K562 (cell line): ENCODE measurements around the gene TELO2. TPM values are rescaled to one million over a fixed set of nuclear protein-coding genes. Genes with fewer than 3 reads are reported as not detected.

Source experiments
- CBFA2T3 ChIP-seq: fragments of 450-650 bp; IDR thresholded peaks from 2 replicates; pipeline ENCODE4 v1.6.1; 2017
- CCNT2 ChIP-seq: IDR thresholded peaks from 2 replicates; pipeline ENCODE4 v1.6.1; 2011; ENCODE audit warnings: borderline replicate concordance, low read depth, mild to moderate bottlenecking, moderate library complexity, mixed read lengths, low read length; ENCODE audit not compliant: insufficient read length; ENCODE audit errors: extremely low read depth
- DDX20 ChIP-seq: fragments of 450-650 bp; IDR thresholded peaks from 2 replicates; pipeline ENCODE4 v1.6.1; 2016; ENCODE audit warnings: missing genetic modification characterization, low read depth, mild to moderate bottlenecking, missing compliant biosample characterization, moderate library complexity
- E2F8 ChIP-seq: fragments of 450-650 bp; IDR thresholded peaks from 2 replicates; pipeline ENCODE4 v1.7.1; 2018; ENCODE audit warnings: mild to moderate bottlenecking, low read depth; ENCODE audit not compliant: partially characterized antibody
- FOSL1 ChIP-seq: fragments of 200-800 bp; sonication (Bioruptor generic); conservative IDR thresholded peaks from 2 replicates; pipeline ENCODE4 v1.6.1; 2016; ENCODE audit warnings: missing genetic modification characterization, missing compliant biosample characterization
- FOXP1 ChIP-seq: sonication (generic); formaldehyde crosslinking; IDR thresholded peaks from 2 replicates; pipeline ENCODE4 v1.8.0; 2022; ENCODE audit warnings: mild to moderate bottlenecking, missing genetic modification reagents
- HBP1 ChIP-seq: fragments of 450-650 bp; formaldehyde crosslinking; IDR thresholded peaks from 2 replicates; pipeline ENCODE4 v1.4.0; 2022; ENCODE audit warnings: missing genetic modification characterization
- HSF4 ChIP-seq: fragments of 250-450 bp; sonication (Bioruptor Pico); IDR thresholded peaks from 2 replicates; pipeline ENCODE4 v2.1.2; 2022; ENCODE audit warnings: mild to moderate bottlenecking, moderate library complexity, borderline replicate concordance
- KLF10 ChIP-seq: fragments of 250-450 bp; sonication (Bioruptor Pico); IDR thresholded peaks from 2 replicates; pipeline ENCODE4 v1.6.1; 2021; ENCODE audit warnings: matching md5 sums
- MCM5 ChIP-seq: fragments of 450-650 bp; IDR thresholded peaks from 2 replicates; pipeline ENCODE4 v1.6.1; 2016; ENCODE audit warnings: low read depth
- MEIS2 ChIP-seq: fragments of 450-650 bp; IDR thresholded peaks from 2 replicates; pipeline ENCODE4 v1.6.1; 2014; ENCODE audit warnings: mild to moderate bottlenecking; ENCODE audit not compliant: partially characterized antibody
- POLR2A ChIP-seq: fragments of 450-650 bp; conservative IDR thresholded peaks from 2 replicates; pipeline ENCODE4 v1.6.1; 2016
- SAFB2 ChIP-seq: fragments of 200-400 bp; formaldehyde crosslinking; IDR thresholded peaks from 2 replicates; pipeline ENCODE4 v1.6.1; 2018; ENCODE audit warnings: borderline replicate concordance, low read length, low read depth, moderate library complexity; ENCODE audit not compliant: severe bottlenecking
- SETDB1 ChIP-seq: IDR thresholded peaks from one replicate; pipeline ENCODE4 v1.6.1; 2012; ENCODE audit warnings: low read length, control low read depth, inconsistent platforms
- TRIM28 ChIP-seq: fragments of 450-650 bp; IDR thresholded peaks from 2 replicates; pipeline ENCODE4 v1.6.1; 2017
- ZBTB49 ChIP-seq: sonication (generic); formaldehyde crosslinking; IDR thresholded peaks from 2 replicates; pipeline ENCODE4 v1.8.0; 2022; ENCODE audit warnings: missing genetic modification reagents, mild to moderate bottlenecking, borderline replicate concordance
- ZHX1 ChIP-seq: fragments of 150-350 bp; conservative IDR thresholded peaks from 2 replicates; pipeline ENCODE4 v1.6.1; 2014; ENCODE audit warnings: low read length
- ZNF217 ChIP-seq: sonication (generic); formaldehyde crosslinking; IDR thresholded peaks from 2 replicates; pipeline ENCODE4 v1.8.0; 2022; ENCODE audit warnings: mild to moderate bottlenecking, missing genetic modification reagents
- ZSCAN32 ChIP-seq: fragments of 450-650 bp; formaldehyde crosslinking; IDR thresholded peaks from 2 replicates; pipeline ENCODE4 v1.4.0; 2020; ENCODE audit warnings: mild to moderate bottlenecking, moderate library complexity
- polyA plus RNA-seq, 8 experiments: library from polyadenylated mRNA; depleted of rRNA in 4 of 8; stranded (reverse) in 5 of 8; unstranded in 3 of 8; fragments of >200 nt; fragmentation: Nextera tagmentation in 2 of 8; fragmentation: Illumina TruSeq in 1 of 8; extraction: Ambion mirVana in 2 of 8; extraction: Trizol in 1 of 8; gene quantifications; 2 replicates each; pipeline versions ENCODE4 v1.2.1 to v1.2.3, GENCODE V29; 2011 to 2014; ENCODE audit warnings: inconsistent platforms in 1 of 8, missing spikeins in 1 of 8
- total RNA-seq, 7 experiments: library from RNA; depleted of rRNA in 6 of 7; stranded (reverse); fragments of >200 nt in 6 of 7; fragmentation: Illumina TruSeq in 2 of 7; extraction: Trizol in 2 of 7; gene quantifications; 2 replicates each; pipeline versions ENCODE4 v1.2.1 to v1.2.3, GENCODE V29; 2011 to 2021; ENCODE audit warnings: low replicate concordance in 1 of 7

The TELO2 gene
- total and polyA plus RNA-seq, 9 of the 15 experiments (the other 6 are each of a cell fraction or from before 2014, with no cell fraction given): 0.51 to 91.8 (median 14.5) TPM

GRCh38 chr16:1474796-1475551, 18.2 kb upstream of the TELO2 start, which contains the start of gene CLCN7 (continued):
- TF ChIP-seq HBP1 (CRISPR knock-in tag) (no peak), CBFA2T3 (no peak), DDX20 (tag) (no peak), ZNF217 (CRISPR knock-in tag) (0 out of 2 replicates have a peak, but pooled peaks have one; percentile 49), ZHX1 (no peak), ZBTB49 (no peak), SAFB2 (no peak), SETDB1 (no peak), FOSL1 (no peak), POLR2A (peak; percentile 88), CCNT2 (peak; percentile 77), KLF10 (CRISPR knock-in tag) (no peak), MEIS2 (no peak), MCM5 (no peak), TRIM28 (no peak), E2F8 (no peak), FOXP1 (peak; percentile 93; the same call in 1 of the 2 replicates), HSF4 (no peak), ZSCAN32 (CRISPR knock-in tag) (peak; percentile 43; the same call in 1 of the 2 replicates)
